ENCODE measurements around the gene BEND3. TPM values are rescaled to one million over a fixed set of nuclear protein-coding genes. Genes with fewer than 3 reads are reported as not detected.
"Not testable (repeated sequence)": the region's sequence is repeated elsewhere in the genome, so short reads cannot be mapped to it uniquely, and the experiment has no call there.

The BEND3 gene
- 1.8 and 3.9 TPM in 2 replicates for total RNA-seq

GRCh38 chr6:107114926-107115694 is at the start of gene BEND3:
BEND3 (minus strand) TSS chr6:107115515; CDS start chr6:107099285, 16,230 bp downstream.
- FAIRE-seq (no peak), DNase-seq (ENCODE audit: low read depth) (no peak)
- TF ChIP-seq, protein P1, sequence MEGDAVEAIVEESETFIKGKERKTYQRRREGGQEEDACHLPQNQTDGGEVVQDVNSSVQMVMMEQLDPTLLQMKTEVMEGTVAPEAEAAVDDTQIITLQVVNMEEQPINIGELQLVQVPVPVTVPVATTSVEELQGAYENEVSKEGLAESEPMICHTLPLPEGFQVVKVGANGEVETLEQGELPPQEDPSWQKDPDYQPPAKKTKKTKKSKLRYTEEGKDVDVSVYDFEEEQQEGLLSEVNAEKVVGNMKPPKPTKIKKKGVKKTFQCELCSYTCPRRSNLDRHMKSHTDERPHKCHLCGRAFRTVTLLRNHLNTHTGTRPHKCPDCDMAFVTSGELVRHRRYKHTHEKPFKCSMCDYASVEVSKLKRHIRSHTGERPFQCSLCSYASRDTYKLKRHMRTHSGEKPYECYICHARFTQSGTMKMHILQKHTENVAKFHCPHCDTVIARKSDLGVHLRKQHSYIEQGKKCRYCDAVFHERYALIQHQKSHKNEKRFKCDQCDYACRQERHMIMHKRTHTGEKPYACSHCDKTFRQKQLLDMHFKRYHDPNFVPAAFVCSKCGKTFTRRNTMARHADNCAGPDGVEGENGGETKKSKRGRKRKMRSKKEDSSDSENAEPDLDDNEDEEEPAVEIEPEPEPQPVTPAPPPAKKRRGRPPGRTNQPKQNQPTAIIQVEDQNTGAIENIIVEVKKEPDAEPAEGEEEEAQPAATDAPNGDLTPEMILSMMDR (IDR thresholded peaks at IDR 0.05; ENCODE audit: insufficient read depth, low read length, severe bottlenecking), result no peak
- Histone ChIP-seq H3K27me3 (ENCODE audit: control insufficient read depth, insufficient read depth, low read length) (no peaks in the 10 kb centered on the region), H3K4me3 (ENCODE audit: low read depth, low read length) (peak within 1 kb of the TSS; percentile 58), H3K36me3 (ENCODE audit: control insufficient read depth, insufficient read depth, low read length) (no peaks in the 10 kb centered on the region)

GRCh38 chr6:107164299-107164698 is 49.0 kb upstream of the BEND3 start:
- not testable (repeated sequence) for DNase-seq (ENCODE audit: low read depth); H3K4me3 ChIP-seq (ENCODE audit: low read depth, low read length); H3K27me3 ChIP-seq (ENCODE audit: control insufficient read depth, insufficient read depth, low read length); H3K36me3 ChIP-seq (ENCODE audit: control insufficient read depth, insufficient read depth, low read length); FAIRE-seq

GRCh38 chr6:107161521-107161920 is 46.2 kb upstream of the BEND3 start:
- H3K27me3 ChIP-seq (ENCODE audit: control insufficient read depth, insufficient read depth, low read length), result no peaks in the 10 kb centered on the region
- TF ChIP-seq, protein P1 (IDR thresholded peaks at IDR 0.05; ENCODE audit: insufficient read depth, low read length, severe bottlenecking), result no peak
- no peak for DNase-seq (ENCODE audit: low read depth)
- H3K4me3 ChIP-seq (ENCODE audit: low read depth, low read length), result no peak overlapping the region
- H3K36me3 ChIP-seq (ENCODE audit: control insufficient read depth, insufficient read depth, low read length), result no peaks in the 10 kb centered on the region
- no peak for FAIRE-seq

- DNase-seq (ENCODE audit: low read depth) (no peak), FAIRE-seq (no peak)
- no peaks in the 10 kb centered on the region for H3K36me3 ChIP-seq (ENCODE audit: control insufficient read depth, insufficient read depth, low read length)
- H3K4me3 ChIP-seq (ENCODE audit: low read depth, low read length), result no peak overlapping the region
- H3K27me3 ChIP-seq (ENCODE audit: control insufficient read depth, insufficient read depth, low read length), result no peaks in the 10 kb centered on the region
- TF ChIP-seq, protein P1 (IDR thresholded peaks at IDR 0.05; ENCODE audit: insufficient read depth, low read length, severe bottlenecking), result no peak
Measured at GRCh38 chr6:107156617-107157016, 41.3 kb upstream of the BEND3 start.

DNA sequence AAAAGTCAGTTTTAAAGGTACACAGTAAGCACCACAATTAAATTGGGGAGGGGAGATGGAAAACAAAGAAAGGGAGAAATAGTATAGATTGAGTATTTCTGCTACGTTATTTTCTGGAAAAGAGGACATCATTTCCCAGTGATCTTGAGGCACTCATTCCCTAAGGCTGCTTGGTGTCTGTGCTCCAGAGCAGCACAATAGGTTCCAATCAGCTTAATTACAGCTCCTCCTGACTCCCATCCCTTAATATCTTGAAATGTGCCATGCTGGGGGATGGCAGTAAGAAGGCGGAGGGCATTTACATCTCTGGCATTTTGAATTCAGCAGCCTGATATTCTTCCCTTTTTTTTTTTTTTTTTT is 39.5 kb upstream of the BEND3 start:
- TF ChIP-seq, protein P1 (IDR thresholded peaks at IDR 0.05; ENCODE audit: insufficient read depth, low read length, severe bottlenecking), result no peak
- FAIRE-seq, result no peak
- Histone ChIP-seq H3K36me3 (ENCODE audit: control insufficient read depth, insufficient read depth, low read length) (no peaks in the 10 kb centered on the region), H3K27me3 (ENCODE audit: control insufficient read depth, insufficient read depth, low read length) (no peaks in the 10 kb centered on the region), H3K4me3 (ENCODE audit: low read depth, low read length) (no peak overlapping the region)
- no peak for DNase-seq (ENCODE audit: low read depth)

DNA sequence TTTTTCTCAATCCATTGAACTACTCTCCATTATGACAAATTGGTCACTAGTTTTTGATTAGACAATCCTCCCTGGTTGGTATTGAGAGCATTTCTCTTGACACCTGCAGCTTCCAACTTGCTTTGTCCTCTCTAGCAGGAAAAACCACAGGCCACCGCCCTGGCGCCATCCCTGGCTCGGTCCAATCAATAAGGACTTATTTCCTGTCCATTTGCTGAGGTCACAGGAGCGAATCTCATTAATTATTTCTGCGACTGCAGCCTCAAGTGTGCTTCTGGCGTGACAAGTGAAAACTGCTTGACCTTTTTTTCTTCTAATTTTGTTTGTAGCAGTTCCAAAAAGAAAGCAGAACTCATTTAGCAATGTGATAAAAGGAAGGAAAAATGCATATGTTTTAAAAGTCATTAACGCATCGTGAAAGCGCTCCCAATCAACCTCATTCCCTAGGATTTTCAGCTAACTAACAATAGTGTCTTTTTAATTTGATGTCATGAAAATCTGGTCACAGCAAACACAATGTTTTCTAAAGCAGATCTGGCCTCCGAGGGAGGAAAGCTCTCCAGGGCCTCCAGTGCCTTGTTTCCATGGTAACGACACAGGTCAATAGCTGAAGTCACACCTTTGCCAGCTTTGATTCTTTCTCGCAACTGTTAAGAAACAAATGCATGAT is 39.0 kb upstream of the BEND3 start:
- TF ChIP-seq, protein P1 (IDR thresholded peaks at IDR 0.05; ENCODE audit: insufficient read depth, low read length, severe bottlenecking), result no peak
- no peaks in the 10 kb centered on the region for H3K27me3 ChIP-seq (ENCODE audit: control insufficient read depth, insufficient read depth, low read length)
- FAIRE-seq, result no peak
- no peak for DNase-seq (ENCODE audit: low read depth)
- H3K36me3 ChIP-seq (ENCODE audit: control insufficient read depth, insufficient read depth, low read length), result no peaks in the 10 kb centered on the region
- no peak overlapping the region for H3K4me3 ChIP-seq (ENCODE audit: low read depth, low read length)

Measured in bronchial epithelial cell (primary cell).